H1 (cell line): ENCODE data around the gene ZNF469. TPM values are rescaled to one million over a fixed set of nuclear protein-coding genes. Genes with fewer than 3 reads are reported as not detected.

Experiments
- CTCF ChIA-PET: fragments of 300-600 bp; sonication (Branson Sonifier 250); formaldehyde crosslinking; loops from one replicate; lab custom pipeline; 2021; ENCODE audit not compliant: partially characterized antibody; lab: Charles Lee
- POLR2A ChIA-PET: fragments of 300-600 bp; sonication (Branson Sonifier 250); formaldehyde crosslinking; loops from one replicate; lab custom pipeline; 2021; ENCODE audit warnings: inconsistent platforms; ENCODE audit not compliant: partially characterized antibody; lab: Charles Lee
- DNase-seq, 2 experiments: peaks; one replicate each; pipeline versions ENCODE4 v3.0.0 to v3.0.0-alpha.2; 2010 to 2022; ENCODE audit warnings: low spot score in 2 of 2, low read depth in 1 of 2, mixed read lengths in 1 of 2
- FAIRE-seq: peaks from 2 replicates; lab custom pipeline; 2011; peaks lifted over from hg19 to GRCh38; lab: Jason Lieb, UNC
- H2AFZ ChIP-seq: 2 replicates; pipeline ENCODE4 v1.8.1; 2012; ENCODE audit warnings: low read length, inconsistent platforms
- H2AK5ac ChIP-seq: 2 replicates; pipeline ENCODE4 v1.6.1; 2013; ENCODE audit warnings: low read depth, low read length
- H2BK120ac ChIP-seq: replicated peaks from 2 replicates; pipeline ENCODE3; 2013; ENCODE audit warnings: low read depth, low read length, inconsistent platforms
- H2BK12ac ChIP-seq: 2 replicates; pipeline ENCODE4 v1.6.1; 2013; ENCODE audit warnings: low read depth, low read length
- H2BK15ac ChIP-seq: 2 replicates; pipeline ENCODE4 v1.6.1; 2013; ENCODE audit warnings: low read length
- H2BK20ac ChIP-seq: 2 replicates; pipeline ENCODE4 v1.6.1; 2013; ENCODE audit warnings: low read length
- H2BK5ac ChIP-seq: 2 replicates; pipeline ENCODE4 v1.6.1; 2013; ENCODE audit warnings: low read depth, low read length
- H3K14ac ChIP-seq: 2 replicates; pipeline ENCODE4 v1.6.1; 2013; ENCODE audit warnings: inconsistent platforms; ENCODE audit not compliant: insufficient read length
- H3K18ac ChIP-seq: 2 replicates; pipeline ENCODE4 v1.6.1; 2013; ENCODE audit warnings: low read length; ENCODE audit errors: extremely low read depth
- H3K23ac ChIP-seq: 2 replicates; pipeline ENCODE4 v1.6.1; 2013; ENCODE audit warnings: inconsistent platforms; ENCODE audit not compliant: insufficient read length
- H3K23me2 ChIP-seq: 2 replicates; pipeline ENCODE4 v1.6.1; 2013; ENCODE audit warnings: low read depth, low read length
- H3K27ac ChIP-seq: 2 replicates; pipeline ENCODE4 v1.6.1; 2011; ENCODE audit warnings: low read depth, low read length, inconsistent platforms
- H3K27me3 ChIP-seq, 4 experiments: replicated peaks in 1 of 4; 1 replicate in 1 of 4; 2 replicates in 3 of 4; pipeline versions ENCODE4 v1.6.1 to v1.8.1; 2011 to 2013; ENCODE audit warnings: low read length in 3 of 4, mild to moderate bottlenecking in 3 of 4, inconsistent platforms in 2 of 4, mixed read lengths in 2 of 4, moderate library complexity in 1 of 4; ENCODE audit not compliant: control insufficient read depth in 3 of 4, insufficient read depth in 3 of 4; ENCODE audit errors: extremely low read depth in 1 of 4
- H3K36me3 ChIP-seq, 4 experiments: 2 replicates each; pipeline versions ENCODE4 v1.6.1 to v1.8.1; 2011 to 2013; ENCODE audit warnings: mild to moderate bottlenecking in 4 of 4, low read length in 3 of 4, moderate library complexity in 2 of 4, control low read depth in 1 of 4, inconsistent platforms in 1 of 4; ENCODE audit not compliant: insufficient read depth in 4 of 4, control insufficient read depth in 2 of 4
- H3K4ac ChIP-seq: replicated peaks from 2 replicates; pipeline ENCODE3; 2013; ENCODE audit warnings: low read length, low read depth, mixed read lengths, inconsistent platforms; ENCODE audit not compliant: insufficient read length
- H3K4me1 ChIP-seq, 4 experiments: replicated peaks in 1 of 4; 1 replicate in 1 of 4; 2 replicates in 3 of 4; pipeline versions ENCODE4 v1.6.1 to v1.8.1; 2011 to 2013; ENCODE audit warnings: low read length in 3 of 4, inconsistent platforms in 2 of 4, mixed read lengths in 1 of 4; ENCODE audit not compliant: insufficient read depth in 4 of 4, control insufficient read depth in 3 of 4
- H3K4me2 ChIP-seq, 2 experiments: 2 replicates each; pipeline versions ENCODE4 v1.6.1 to v1.8.1; 2011 to 2013; ENCODE audit warnings: low read depth in 2 of 2, low read length in 2 of 2, control low read depth in 1 of 2, inconsistent platforms in 1 of 2, mild to moderate bottlenecking in 1 of 2; ENCODE audit not compliant: insufficient read depth in 1 of 2
- H3K4me3 ChIP-seq, 4 experiments: fragments of 200-600, 300-600 bp in 1 of 4; sonication (generic), shearing (Covaris generic), sonication (Bioruptor Twin) in 1 of 4; 2 replicates each; pipeline versions ENCODE4 v1.5.1 to v1.8.1; 2011 to 2016; ENCODE audit warnings: low read length in 4 of 4, low read depth in 3 of 4, control low read depth in 2 of 4, inconsistent platforms in 2 of 4, mild to moderate bottlenecking in 2 of 4, mixed read lengths in 1 of 4, moderate library complexity in 1 of 4; ENCODE audit not compliant: insufficient read depth in 2 of 4; ENCODE audit errors: extremely low read depth in 1 of 4
- H3K56ac ChIP-seq: replicated peaks from 2 replicates; pipeline ENCODE3; 2013; ENCODE audit warnings: low read depth, mild to moderate bottlenecking, mixed read lengths, low read length, inconsistent platforms; ENCODE audit not compliant: insufficient read length
- H3K79me1 ChIP-seq: 2 replicates; pipeline ENCODE4 v1.6.1; 2013; ENCODE audit warnings: low read depth, low read length, control low read depth
- H3K79me2 ChIP-seq, 2 experiments: 2 replicates each; pipeline versions ENCODE4 v1.6.1 to v1.8.1; 2012 to 2013; ENCODE audit warnings: low read length in 2 of 2, mild to moderate bottlenecking in 2 of 2, inconsistent platforms in 1 of 2; ENCODE audit not compliant: insufficient read depth in 2 of 2, control insufficient read depth in 1 of 2
- H3K9ac ChIP-seq, 4 experiments: replicated peaks in 1 of 4; 1 replicate in 1 of 4; 2 replicates in 3 of 4; pipeline versions ENCODE4 v1.6.1 to v1.8.1; 2011 to 2013; ENCODE audit warnings: low read depth in 3 of 4, low read length in 3 of 4, control low read depth in 2 of 4, mild to moderate bottlenecking in 2 of 4, moderate library complexity in 2 of 4, inconsistent platforms in 1 of 4; ENCODE audit errors: extremely low read depth in 1 of 4
- H3K9me3 ChIP-seq, 2 experiments: 2 replicates each; pipeline versions ENCODE4 v1.6.1 to v1.8.1; 2012 to 2013; ENCODE audit warnings: mild to moderate bottlenecking in 2 of 2, moderate library complexity in 2 of 2, control low read depth in 1 of 2, inconsistent platforms in 1 of 2, low read depth in 1 of 2, low read length in 1 of 2, mixed read lengths in 1 of 2; ENCODE audit not compliant: insufficient read depth in 2 of 2
- H4K20me1 ChIP-seq, 2 experiments: replicated peaks in 1 of 2; 2 replicates each; pipeline versions ENCODE3 to v1.8.1; 2011 to 2013; ENCODE audit warnings: inconsistent platforms in 2 of 2, low read length in 2 of 2, mild to moderate bottlenecking in 1 of 2; ENCODE audit not compliant: insufficient read depth in 2 of 2, control insufficient read depth in 1 of 2
- H4K5ac ChIP-seq: 2 replicates; pipeline ENCODE4 v1.6.1; 2013; ENCODE audit warnings: low read length, low read depth, mixed read lengths, inconsistent platforms; ENCODE audit not compliant: insufficient read length
- H4K8ac ChIP-seq: 2 replicates; pipeline ENCODE4 v1.8.0; 2013; ENCODE audit warnings: mild to moderate bottlenecking, moderate library complexity, low read length, inconsistent platforms; ENCODE audit not compliant: insufficient read depth; ENCODE audit errors: extremely low read depth
- H4K91ac ChIP-seq: replicated peaks from 2 replicates; pipeline ENCODE3; 2013; ENCODE audit warnings: low read length, mixed read lengths, inconsistent platforms; ENCODE audit not compliant: insufficient read length
- BCL11A ChIP-seq, 2 experiments: IDR thresholded peaks; one replicate each; pipeline ENCODE4 v1.6.1; 2011; ENCODE audit warnings: low read depth in 2 of 2, low read length in 2 of 2, mild to moderate bottlenecking in 2 of 2
- CTBP2 ChIP-seq: IDR thresholded peaks from 2 replicates; pipeline ENCODE4 v1.7.0; 2011; ENCODE audit warnings: borderline replicate concordance, mild to moderate bottlenecking, moderate library complexity, mixed read lengths, low read length; ENCODE audit not compliant: insufficient read depth, insufficient read length
- EZH2 ChIP-seq: fragments of 200-600 bp; sonication (generic); IDR thresholded peaks from 2 replicates; pipeline ENCODE4 v1.7.1; 2012; ENCODE audit warnings: low read depth, mild to moderate bottlenecking, moderate library complexity, low read length, inconsistent platforms; ENCODE audit not compliant: severe bottlenecking
- FOSL1 ChIP-seq: IDR thresholded peaks from 2 replicates; pipeline ENCODE4 v1.6.1; 2011; ENCODE audit warnings: mild to moderate bottlenecking, low read depth, low read length, moderate library complexity; ENCODE audit not compliant: insufficient read depth
- HDAC6 ChIP-seq: IDR thresholded peaks from one replicate; pipeline ENCODE4 v1.7.1; 2012; ENCODE audit warnings: low read depth, mild to moderate bottlenecking, inconsistent platforms, low read length, moderate library complexity
- JUND ChIP-seq: IDR thresholded peaks from 2 replicates; pipeline ENCODE4 v1.6.1; 2011; ENCODE audit warnings: mild to moderate bottlenecking, improper control_type of control experiment, low read length
- KDM1A ChIP-seq: fragments of 200-600, 300-600 bp; sonication (generic); IDR thresholded peaks from 2 replicates; pipeline ENCODE4 v1.7.1; 2016; ENCODE audit warnings: mild to moderate bottlenecking, low read length, borderline replicate concordance
- POLR2A ChIP-seq, 2 experiments: IDR thresholded peaks; 1 replicate in 1 of 2; 2 replicates in 1 of 2; pipeline ENCODE4 v1.6.1; 2011; ENCODE audit warnings: low read depth in 2 of 2, low read length in 2 of 2, mild to moderate bottlenecking in 2 of 2; ENCODE audit errors: control extremely low read depth in 1 of 2
- RBBP5 ChIP-seq: IDR thresholded peaks from 2 replicates; pipeline ENCODE4 v1.7.1; 2012; ENCODE audit warnings: low read depth, mild to moderate bottlenecking, inconsistent platforms, low read length, moderate library complexity, borderline replicate concordance
- TAF7 ChIP-seq: optimal IDR thresholded peaks from 2 replicates; pipeline ENCODE3; 2011; ENCODE audit warnings: low read depth, mild to moderate bottlenecking, inconsistent platforms, low read length, moderate library complexity, borderline replicate concordance
- WGBS, 2 experiments: shearing (Covaris generic) in 1 of 2; methylation state at CpG; one replicate each; pipeline versions ENCODE4 v1.1.6 to v1.1.7; 2013 to 2015; ENCODE audit warnings: low lambda C conversion rate in 2 of 2, mixed read lengths in 2 of 2, inconsistent platforms in 1 of 2, low coverage in 1 of 2, missing lambda C conversion rate in 1 of 2; ENCODE audit not compliant: insufficient replicate concordance in 2 of 2, insufficient coverage in 1 of 2, insufficient read length in 1 of 2; ENCODE audit errors: extremely low coverage in 1 of 2, missing lambda C conversion rate in 1 of 2; 5-methylcytosine and 5-hydroxymethylcytosine counted together
- polyA plus RNA-seq, 7 experiments: library from polyadenylated mRNA; depleted of rRNA in 3 of 7; stranded (reverse) in 5 of 7; unstranded in 2 of 7; fragments of >200 nt in 5 of 7; fragments of 200-250 nt in 2 of 7; gene quantifications; 1 replicate in 5 of 7; 2 replicates in 1 of 7; 4 replicates in 1 of 7; pipeline versions ENCODE4 v1.2.1 to v1.2.3, GENCODE V29; 2011 to 2013; ENCODE audit warnings: missing spikeins in 2 of 7, mixed read lengths in 2 of 7
- total RNA-seq: library from RNA; stranded (reverse); fragmentation: NEBNext Ultra II Directional; extraction: Animal tissue kit (Norgen Biotek cat#: 25700); gene quantifications from 2 replicates; pipeline ENCODE4 v1.2.1, GENCODE V29; 2021

Gene ZNF469
- total and polyA plus RNA-seq, 2 of the 8 experiments (the other 6 are each of a cell fraction or from before 2014, with no cell fraction given) = 0.30 to 1.8 TPM

DNA sequence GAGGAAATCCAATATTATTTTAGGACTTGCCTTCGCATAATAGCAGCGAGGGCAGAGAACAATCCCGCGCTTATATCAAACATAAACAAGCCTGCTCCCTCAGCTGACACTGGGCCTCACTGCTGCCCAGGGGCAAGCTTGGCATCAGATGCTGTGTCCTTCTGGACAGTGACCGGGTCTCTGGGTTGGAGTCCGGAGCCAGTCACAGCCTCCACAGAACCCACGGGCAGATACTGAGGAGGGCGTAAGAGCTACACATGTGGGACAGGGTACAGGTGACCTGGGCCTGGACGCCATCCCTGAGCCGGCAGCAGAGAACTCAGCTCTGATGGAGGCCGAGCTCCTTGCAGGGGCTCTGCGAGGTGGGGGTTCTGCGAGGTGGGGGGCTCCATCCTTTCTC is 14.7 kb upstream of the ZNF469 start:
- no peak overlapping the region for H3K27ac ChIP-seq
- no peak overlapping the region for H4K91ac ChIP-seq
- H3K18ac ChIP-seq = no peak overlapping the region
- no peak overlapping the region for H2BK20ac ChIP-seq
- no peaks in the 10 kb centered on the region for H3K79me2 ChIP-seq
- H4K8ac ChIP-seq = no peak overlapping the region
- 90% methylated on average over 13 of the region's 13 CpGs; no CpG with 5 or more reads in 1 of the 2 experiments for WGBS, 2 experiments
- no peak overlapping the region for H3K14ac ChIP-seq
- no peak overlapping the region for H2AK5ac ChIP-seq
- H3K4me2 ChIP-seq = no peak overlapping the region
- H3K27me3 ChIP-seq = no peaks in the 10 kb centered on the region
- H3K9me3 ChIP-seq = peaks cover 0 to 18% of the 10 kb centered on the region in 2 experiments; a peak in 2 of 4 replicates
- H3K36me3 ChIP-seq = no peaks in the 10 kb centered on the region
- no peak for FAIRE-seq
- ChIA-PET POLR2A (interaction anchor here (1.3 kb wide), 1 partner anchor 15 kb away, joined by 4 read pairs; the partner anchor contains the start of gene ZNF469), CTCF (interaction anchor here (0.6 to 1.8 kb wide), 8 partner anchors 11 to 69 kb away, joined by 3 to 4 read pairs (median 3); no protein-coding TSS in a partner anchor)
- H3K23ac ChIP-seq = no peak overlapping the region
- peaks cover 24% of the 10 kb centered on the region; the same call in 1 of the 2 replicates for H3K23me2 ChIP-seq
- no peak overlapping the region for H3K56ac ChIP-seq
- peaks cover 0 to 7% of the 10 kb centered on the region in 2 experiments for H4K20me1 ChIP-seq
- TF ChIP-seq RBBP5 = no peak
- no peak for TF ChIP-seq TAF7
- no peak for TF ChIP-seq EZH2
- TF ChIP-seq FOSL1 = no peak
- no peak for TF ChIP-seq POLR2A (IDR thresholded peaks at IDR 0.05; ENCODE audit: control extremely low read depth in 1 of 2, low read depth in 2 of 2, low read length in 2 of 2)
- no peak for TF ChIP-seq BCL11A (IDR thresholded peaks at IDR 0.05; ENCODE audit: low read depth in 2 of 2, low read length in 2 of 2)
- no peak for TF ChIP-seq CTBP2
- no peak for TF ChIP-seq HDAC6
- TF ChIP-seq JUND = no peak
- TF ChIP-seq KDM1A = no peak
- no peak for DNase-seq
- H2BK120ac ChIP-seq = no peak overlapping the region
- H3K79me1 ChIP-seq = no peaks in the 10 kb centered on the region
- H4K5ac ChIP-seq = no peak overlapping the region
- no peak overlapping the region for H2BK5ac ChIP-seq
- no peak overlapping the region for H3K9ac ChIP-seq
- 0 out of 7 replicates have a peak, but pooled peaks cover 0 to 2% (median 0%) of the 10 kb centered on the region in 4 experiments for H3K4me1 ChIP-seq
- H3K4ac ChIP-seq = no peak overlapping the region
- no peak overlapping the region for H2BK12ac ChIP-seq
- no peak overlapping the region for H3K4me3 ChIP-seq
- no peak overlapping the region for H2AFZ ChIP-seq
- H2BK15ac ChIP-seq = no peak overlapping the region
